HG03439 (cell line): ENCODE results near the gene COL1A2.
A peak's percentile ranks its signal among the peaks of the same experiment; 100 is the strongest.

ENCODE experiments used
- ATAC-seq: cut with Tn5 transposase; IDR thresholded peaks from one replicate; pipeline ENCODE4 v1.9.1; 2021; ENCODE audit warnings: mild to moderate bottlenecking, moderate library complexity; ENCODE audit not compliant: unreplicated experiment

COL1A2 gene

DNA sequence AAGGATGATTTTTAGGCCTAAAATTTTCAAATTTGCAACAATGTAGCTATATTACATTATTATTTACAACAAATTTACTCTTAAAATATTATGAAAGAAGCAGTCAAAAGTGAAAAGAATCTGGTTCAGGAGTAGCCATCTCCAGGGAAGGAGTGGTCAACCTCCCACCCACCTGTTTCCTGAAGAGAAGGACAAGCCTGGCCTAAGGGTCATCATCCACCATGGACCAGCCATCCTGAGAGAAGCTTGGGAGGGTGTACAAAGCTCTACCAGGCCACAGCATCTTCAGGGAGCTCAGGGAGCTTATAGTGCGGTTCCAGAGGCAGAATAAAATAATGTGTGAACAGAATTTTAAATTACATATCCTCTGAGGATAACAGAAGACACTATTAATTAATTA is 38.1 kb downstream of the COL1A2 start:
- no peak for ATAC-seq

DNA sequence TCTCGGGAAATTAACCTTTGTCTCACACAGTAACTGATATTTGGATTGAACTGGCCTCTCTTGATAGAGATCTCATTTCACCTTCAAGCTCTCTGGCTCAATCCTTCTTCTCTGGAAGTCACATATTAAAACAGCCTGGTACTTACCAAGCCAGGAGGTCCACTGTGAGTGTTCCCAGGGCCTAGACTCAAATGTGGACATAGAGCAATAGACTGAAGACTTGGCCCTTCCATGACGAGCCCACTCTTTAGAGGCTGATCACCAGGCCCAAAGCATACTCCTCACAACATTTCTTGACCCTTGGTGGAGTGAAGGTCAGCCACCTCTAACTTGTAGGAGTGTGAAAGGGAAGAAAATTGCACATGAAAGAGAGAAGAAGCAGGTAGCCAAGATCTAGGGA is 38.5 kb downstream of the COL1A2 start:
- ATAC-seq, result no peak

DNA sequence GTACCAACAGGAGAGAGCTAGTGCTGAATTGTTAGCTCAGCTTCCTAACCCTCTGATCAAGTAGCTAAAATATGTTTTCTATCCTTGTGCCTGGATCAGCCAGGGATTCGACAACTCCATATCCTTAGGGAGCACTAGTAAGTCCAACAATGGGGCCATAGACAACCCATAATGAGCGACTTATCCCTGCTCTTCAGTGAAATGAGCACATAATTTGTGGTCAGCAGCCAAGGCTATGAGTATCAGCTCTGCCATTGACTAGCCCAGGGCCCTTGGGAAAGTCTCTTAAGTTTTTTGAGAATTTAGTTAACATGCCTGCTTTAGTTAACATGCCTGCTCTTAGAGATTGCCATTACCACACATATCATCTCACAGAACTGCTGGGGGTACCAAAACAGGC is 39.3 kb downstream of the COL1A2 start:
- ATAC-seq, result no peak

DNA sequence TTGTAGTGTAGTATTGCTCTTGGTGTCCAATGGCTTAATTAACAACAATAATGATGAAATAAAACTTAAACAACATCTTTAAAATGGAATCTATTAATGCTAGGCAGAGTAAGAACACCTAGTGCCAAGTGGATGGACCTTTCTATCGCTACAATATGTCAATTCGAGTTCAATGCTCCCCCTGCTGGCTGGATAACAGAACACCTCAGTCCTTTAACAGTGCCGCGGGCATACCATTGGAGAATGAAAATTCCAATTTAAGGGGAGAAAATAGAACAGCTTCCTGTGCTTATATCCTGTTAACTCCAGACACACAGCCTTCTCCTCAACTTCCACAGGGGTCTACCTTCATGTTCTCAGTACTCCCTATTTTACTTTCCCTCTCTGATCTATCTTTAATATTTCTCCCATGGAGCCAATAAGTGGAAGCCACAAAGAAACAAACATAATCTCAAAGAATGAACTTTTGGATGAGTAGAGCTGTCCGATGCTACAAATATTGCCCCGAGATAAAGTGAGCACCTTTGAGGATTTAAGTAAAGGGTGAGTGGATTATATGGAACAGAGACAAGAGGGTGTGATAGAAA is 41.4 kb downstream of the COL1A2 start:
- ATAC-seq, result peak; percentile 75

DNA sequence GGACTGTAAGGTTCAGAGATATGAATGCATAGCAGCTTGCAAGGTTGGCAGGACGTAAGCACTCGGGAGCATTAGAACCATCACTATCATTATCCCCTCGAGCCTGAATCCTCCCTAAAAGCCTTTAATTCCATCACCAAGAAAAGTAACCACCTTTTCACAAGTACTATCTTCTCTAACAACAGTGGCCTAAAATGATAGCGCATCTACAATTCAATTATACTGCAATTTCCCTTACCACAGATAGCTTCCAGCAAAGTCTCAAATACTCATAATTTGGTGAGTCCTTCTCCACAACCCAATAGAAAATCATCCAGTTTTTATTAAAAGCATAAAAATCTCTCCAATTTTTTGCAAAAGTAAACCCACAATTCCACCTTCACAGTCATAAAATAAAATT is 42.0 kb downstream of the COL1A2 start:
- ATAC-seq, result no peak

DNA sequence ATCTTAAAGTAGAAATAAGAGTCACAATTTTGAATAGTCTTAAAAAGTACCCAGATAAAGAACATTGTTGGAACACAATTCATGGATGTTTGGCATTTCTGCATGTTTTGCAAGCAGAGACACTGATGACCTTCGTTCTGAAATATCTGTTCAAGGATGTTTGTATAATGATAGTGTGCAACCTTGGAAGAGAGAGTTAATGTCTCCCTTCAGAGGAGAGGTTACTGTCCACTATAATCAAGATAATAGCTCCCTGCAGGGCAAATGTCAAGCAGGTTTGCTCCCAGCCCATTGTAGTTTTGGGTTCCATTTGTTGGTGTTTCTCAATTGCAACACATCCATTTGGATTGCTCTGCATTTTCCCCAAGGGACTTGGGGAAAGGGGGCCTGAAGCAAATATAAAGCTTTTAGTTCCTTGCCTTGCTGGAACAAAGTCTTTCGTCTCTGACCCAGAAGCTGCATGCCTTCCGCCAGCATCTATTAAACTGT is 45.2 kb downstream of the COL1A2 start:
- no peak for ATAC-seq

DNA sequence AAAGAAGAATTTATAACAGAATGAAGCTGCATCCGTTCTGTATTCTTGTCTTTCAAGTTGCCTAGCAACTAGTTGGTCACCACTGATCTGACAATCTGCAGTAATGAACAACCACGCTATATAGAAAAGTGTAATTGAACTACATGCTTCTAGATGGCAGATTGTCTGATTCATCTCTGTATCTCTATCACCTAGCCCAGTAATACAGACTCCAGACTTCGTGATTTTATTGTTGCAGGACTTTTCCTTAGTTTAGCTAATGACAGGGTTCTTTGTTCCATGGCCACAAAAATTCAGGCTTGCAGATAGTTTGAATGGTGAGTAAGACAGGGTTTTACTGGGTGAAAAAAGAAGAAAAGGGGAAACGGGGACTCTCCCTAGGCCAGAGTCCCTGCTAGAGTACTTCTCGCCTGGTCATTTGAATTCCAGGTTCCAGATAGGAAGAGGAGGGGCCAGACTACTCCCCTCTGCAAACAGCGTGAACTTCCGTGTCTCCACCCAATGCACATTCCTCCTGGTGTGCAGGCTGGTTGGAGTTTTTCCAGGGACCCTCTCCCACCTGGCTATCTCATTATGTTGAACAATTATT is 45.9 kb downstream of the COL1A2 start:
- no peak for ATAC-seq

DNA sequence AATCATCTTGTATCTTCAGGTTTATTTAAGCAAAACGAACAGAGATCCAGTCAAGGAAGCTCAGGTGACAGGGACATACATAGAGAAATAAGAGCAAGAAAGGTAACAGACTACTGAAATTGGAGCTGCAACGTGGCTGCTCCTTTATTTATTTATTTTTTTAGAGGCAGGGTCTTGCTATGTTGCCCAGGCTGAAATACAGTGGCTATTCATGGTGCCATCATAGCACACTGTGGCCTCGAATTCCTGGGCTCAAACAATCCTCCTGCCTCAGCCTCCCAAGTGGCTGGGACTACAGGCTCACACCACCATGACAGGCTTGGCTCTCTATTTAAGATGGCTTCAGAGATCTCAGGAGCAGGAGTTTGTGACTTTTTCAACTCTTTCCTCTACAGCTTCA is 46.4 kb downstream of the COL1A2 start:
- ATAC-seq, result no peak

DNA sequence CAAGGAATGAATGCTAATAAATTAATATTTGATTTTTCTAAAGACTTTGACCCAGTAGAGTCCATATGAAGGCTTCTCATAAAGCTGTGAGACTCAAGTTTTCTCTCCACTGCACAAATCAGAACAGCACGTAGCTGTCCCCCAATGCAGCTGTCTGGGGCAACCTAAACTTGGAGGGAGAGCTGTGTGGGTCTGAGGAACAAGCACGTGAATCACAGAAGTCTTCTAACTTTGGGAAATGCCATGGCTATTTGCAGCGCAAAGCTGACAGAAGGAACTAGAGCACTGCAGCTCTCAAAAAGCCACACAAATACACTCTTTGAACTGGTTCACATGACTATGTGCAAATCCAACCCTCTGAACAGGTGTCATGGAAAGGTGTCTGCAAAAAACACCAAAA is 47.9 kb downstream of the COL1A2 start:
- no peak for ATAC-seq

DNA sequence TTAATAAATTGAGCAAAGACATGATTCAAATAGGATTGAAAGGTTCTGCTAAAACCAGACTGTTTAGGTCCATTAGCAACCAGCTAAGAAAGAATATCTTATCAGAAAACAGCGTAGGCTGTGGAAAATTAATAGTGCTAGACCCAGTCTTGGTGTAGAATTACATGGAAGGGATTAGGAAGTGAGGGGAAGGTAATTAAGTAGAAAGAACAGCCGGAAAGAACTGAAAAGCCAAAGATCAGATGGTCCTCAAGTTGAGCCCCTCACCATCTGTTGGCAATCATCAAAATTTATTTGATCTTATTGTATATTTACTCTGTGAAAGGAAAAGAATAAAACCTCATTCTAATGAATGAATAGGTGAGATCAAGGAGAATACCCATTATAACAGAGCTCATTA is 50.1 kb downstream of the COL1A2 start:
- no peak for ATAC-seq

DNA sequence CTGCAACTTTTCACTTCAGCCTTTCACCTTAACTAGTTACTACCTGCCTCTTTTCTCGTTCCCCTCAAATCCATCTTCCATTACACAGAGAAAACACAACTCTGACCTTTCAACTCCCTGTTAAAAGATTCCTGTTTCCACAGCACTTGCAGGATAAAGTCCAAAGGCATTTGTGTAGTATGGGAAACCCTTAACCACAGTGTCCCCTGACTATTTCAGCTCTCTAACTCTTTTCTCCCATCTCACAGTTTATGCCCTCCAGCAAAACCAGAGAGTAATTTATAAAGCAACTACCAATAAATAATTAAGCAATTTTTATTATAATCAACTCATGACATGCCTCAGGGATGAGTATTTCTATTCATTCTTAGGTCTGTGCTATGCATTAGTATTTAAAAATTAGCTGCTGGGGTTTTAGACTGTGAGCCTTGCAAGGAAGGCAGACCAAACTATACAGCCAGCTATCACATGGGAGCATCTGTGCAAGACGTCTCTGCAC is 51.0 kb downstream of the COL1A2 start:
- ATAC-seq, result no peak

DNA sequence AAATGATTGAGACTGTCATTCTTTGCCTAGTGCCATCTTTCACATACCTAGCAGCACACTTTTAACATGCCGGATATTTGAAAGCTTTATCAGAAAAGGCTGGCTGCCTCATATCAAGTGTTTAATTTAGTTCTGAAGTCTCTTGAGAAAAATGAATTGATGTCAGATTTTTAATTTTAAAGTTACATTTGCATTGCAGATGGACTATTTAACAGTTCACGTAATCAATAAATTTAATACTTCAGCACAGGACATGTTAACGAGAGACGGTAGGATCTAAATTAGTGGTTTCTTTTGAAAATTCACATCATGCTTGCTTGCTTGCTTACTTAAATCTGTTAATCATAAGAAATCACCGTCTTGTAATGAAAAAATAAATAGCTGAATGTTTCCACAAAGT is 51.6 kb downstream of the COL1A2 start:
- ATAC-seq, result no peak

DNA sequence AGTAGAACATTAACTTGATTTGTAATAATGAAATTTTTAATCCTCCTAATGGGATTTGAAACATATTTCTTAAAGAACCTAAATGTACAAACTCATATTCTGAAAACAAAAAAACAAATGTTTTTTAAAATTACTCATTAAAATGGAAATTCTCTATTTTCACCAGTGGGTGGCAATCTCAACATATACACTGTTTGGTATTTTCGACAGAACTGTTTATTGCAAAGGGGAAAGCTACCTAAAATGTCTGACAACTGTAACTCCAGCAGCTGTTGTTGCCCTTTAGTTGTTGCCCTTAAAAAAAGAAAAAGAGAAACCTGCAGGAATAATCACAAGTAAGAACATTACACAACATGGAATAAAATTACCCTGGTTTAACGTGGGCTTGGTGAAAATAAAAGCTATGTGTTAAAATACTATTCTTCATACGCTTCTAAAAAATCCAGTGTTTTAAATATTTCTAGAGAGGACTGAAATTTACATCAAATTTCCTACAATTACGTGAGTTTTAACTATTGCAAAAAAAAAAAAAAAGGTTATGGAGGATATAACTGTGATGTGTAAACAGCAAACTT is 54.5 kb downstream of the COL1A2 start:
- ATAC-seq, result no peak

DNA sequence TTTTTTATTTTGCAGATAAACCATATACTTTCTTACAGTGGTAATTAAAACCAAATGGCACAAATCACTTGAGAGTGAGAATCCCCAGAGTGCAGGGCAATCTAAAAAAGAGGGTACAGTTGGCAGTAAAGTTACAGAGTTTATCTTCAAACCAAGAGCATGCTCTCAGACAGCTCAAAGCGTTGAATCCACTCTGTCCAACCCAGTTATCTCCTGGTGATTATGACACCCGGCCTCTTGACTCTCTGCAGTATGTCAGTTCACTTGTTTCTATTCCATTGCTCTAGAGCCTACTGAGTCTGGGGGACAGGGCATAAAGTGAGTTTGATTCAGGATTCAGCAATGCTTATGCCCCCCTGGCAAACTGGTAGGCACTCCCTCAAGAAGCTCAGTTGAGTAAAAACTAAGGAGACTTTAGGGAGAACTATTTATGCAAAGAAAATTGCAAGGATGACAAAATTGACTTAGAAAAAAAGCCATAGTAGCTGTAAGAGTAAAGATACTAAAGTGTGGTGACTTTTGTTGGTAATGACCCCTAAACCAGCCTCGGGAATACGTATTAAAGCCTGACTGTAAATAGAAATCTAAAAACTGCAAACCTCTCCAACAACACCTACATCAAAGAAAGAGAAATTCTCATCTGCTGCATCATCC is 55.5 kb downstream of the COL1A2 start:
- no peak for ATAC-seq

DNA sequence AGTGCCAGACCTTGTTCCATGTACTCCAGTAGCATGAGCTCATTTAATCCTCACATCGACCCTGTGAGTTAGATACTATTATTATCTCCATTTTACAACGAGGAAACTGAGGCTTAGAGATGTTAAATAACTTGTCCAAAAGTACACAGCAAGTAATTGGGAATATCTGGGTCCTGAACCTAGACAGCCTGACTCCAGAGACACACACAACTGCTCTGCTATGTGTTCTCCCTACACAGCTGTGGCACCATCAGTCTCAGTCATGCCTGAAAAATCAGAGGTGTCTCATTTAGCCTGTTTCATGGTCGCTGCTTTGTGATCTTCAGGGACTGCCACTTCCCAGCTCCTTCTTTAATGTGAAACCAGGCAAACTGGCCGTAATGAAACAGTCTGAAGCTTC is 56.5 kb downstream of the COL1A2 start:
- no peak for ATAC-seq

DNA sequence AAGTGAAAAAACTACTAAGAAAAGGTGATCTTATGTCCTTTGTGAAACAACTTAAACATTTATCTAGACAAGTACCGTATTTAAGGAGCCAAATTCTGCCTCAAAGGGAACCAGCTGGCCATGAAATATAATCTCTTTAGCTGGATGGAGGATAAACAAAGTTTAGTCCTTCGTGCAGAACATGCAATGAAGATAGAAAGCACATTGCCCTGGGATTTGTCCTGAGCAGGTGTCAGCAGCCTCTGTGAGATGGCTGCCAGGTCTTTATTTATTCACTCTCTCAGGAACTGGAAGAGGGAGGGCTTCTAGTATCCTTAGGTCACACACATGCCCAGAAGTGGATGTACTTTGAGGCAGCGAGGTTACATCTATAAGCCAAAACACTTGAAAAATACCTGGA is 57.5 kb downstream of the COL1A2 start:
- ATAC-seq, result no peak

DNA sequence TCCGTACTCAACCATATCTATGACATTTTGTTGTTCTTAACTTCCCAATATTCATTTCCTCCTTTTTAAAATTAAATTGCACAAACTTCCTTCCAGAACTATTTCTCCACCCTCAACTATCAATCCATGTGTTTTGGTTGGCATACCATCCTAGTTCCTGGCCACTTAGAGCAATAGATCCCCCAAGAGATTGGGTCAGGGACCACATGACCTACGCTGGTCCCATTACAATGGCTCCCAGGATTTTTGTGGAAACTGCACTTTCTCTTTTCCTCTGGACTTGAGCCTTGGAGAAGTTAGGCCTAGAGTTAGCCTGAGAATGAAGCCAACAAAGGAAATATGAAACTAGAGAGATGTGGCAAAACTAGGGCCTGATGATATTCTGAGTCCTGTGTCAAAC is 59.2 kb downstream of the COL1A2 start:
- no peak for ATAC-seq

DNA sequence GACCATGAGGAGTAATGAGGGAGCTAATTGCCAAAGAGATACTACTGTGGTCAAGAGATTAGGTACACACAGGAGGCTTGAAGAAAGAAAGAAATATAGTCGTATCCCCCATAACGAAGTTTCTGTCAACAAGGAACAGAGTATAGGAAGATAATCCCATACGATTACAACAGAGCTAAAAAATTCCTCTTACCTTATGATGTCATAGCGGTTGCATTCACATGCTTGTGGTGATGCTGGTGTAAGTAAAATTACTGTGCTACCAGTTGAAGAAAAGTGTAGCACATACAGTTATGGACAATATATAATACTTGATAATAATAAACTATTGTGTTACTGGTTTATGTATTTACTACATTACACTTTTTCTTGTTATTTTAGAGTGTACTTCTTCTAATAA is 63.3 kb downstream of the COL1A2 start:
- no peak for ATAC-seq

DNA sequence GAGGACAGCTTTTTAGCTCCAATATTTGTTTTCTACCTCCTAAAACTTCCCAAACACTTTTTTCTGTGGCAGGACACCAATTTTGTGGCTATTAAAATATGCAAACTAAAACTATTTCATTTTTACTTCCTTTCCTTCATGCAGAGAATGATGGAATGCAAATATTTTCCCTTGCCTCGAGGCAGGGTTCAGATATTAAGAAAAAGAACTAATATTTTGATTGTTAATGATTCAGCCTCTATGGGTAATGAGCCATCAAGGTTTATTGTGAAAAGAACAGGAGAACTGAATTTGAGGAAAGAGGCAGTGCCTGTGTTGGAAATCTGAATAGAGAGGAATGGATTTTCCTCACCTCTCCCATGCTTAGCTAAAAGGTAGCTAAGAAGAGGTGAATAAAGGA is 71.8 kb downstream of the COL1A2 start:
- no peak for ATAC-seq

DNA sequence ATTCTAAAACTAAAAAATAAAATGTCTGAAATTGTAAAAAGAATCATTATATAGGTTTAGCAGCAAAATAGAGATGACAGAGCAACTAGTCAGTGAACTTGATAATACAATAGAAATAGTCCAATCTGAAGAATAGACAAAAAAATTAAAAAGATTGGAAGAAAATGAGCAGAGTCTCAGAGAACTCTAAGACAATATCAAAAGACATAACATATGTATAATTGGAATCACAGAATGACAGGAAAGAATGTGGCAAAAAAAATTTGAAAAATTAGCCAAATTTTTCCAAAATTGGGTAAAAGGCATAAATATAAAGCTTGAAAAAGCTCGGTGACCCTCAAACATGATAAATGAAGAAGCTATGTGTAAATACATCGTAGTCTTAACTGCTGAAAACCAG is 76.9 kb downstream of the COL1A2 start:
- no peak for ATAC-seq

DNA sequence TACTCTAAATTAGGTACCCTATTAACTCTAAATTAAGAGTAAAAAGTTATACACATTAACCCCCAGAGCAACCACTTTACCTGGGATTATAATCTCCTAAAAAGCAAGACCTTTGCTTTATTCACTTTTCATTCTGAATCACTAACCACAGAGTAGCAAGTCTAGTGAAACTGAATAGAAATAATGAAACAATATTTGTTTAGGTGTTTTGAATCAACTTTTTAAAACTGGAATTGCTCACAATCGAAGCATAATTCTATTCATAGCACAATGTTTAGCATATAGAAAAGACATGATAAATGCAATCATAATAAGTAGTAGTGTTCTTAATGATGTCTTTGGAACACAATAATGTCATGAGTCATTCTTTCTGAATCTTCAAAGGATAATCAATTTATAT is 77.9 kb downstream of the COL1A2 start:
- no peak for ATAC-seq

DNA sequence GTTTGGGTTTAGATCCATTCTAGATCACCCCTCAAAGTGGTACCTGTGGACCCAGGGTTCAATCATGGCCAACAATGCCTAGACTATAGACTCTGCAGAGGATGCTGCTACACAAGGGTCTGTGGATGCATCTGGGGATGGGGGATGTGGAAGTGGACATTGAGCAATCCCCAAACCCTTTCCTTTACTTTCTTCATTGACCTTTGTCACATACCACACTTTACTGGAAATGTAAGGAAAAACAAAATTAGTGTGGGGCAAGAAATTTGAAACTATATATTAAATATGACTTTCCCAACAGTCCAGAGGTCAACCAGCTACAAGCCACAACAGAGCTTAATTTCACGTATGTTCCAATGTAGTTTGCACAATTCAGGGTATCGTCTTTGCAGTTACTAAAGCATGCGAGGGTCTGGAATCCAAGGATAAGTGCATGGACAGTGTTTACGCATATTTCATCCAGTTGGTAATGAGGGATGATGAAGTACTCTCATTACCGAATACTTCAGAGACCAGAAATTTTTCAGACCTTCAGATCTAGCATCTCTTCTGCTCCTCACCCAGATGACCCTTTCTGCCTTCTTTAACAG is 81.7 kb downstream of the COL1A2 start:
- ATAC-seq, result no peak
